ENCODE measurements around the gene UBE2S. TPM values are rescaled to one million over a fixed set of nuclear protein-coding genes. Genes with fewer than 3 reads are reported as not detected.

The UBE2S gene
- polyA plus RNA-seq, 1 donor from 2014 or later: 119 TPM

GRCh38 chr19:55441319-55441691, 33.7 kb upstream of the UBE2S start:
- Histone ChIP-seq H3K27me3 (ENCODE audit: insufficient read depth, low read depth, low read length) (peaks cover 68% of the 10 kb centered on the region), H3K4me2 (ENCODE audit: low read length) (no peak overlapping the region), H4K20me1 (ENCODE audit: insufficient read depth) (peaks cover 6% of the 10 kb centered on the region), H3K4me3 (ENCODE audit: low read length) (peak overlapping the region; percentile 12), H3K9me2 (ENCODE audit: insufficient read depth, low read length) (no peaks in the 10 kb centered on the region), H3K79me2 (replicated peaks; ENCODE audit: insufficient read depth, low read length) (no peaks in the 10 kb centered on the region), H3K36me3 (ENCODE audit: insufficient read depth, low read length) (no peaks in the 10 kb centered on the region), H2AFZ (ENCODE audit: low read depth, low read length) (no peak overlapping the region), H3K9me3 (ENCODE audit: low read length) (no peaks in the 10 kb centered on the region), H3K27ac (ENCODE audit: low read length) (no peak overlapping the region), H3F3A (ENCODE audit: insufficient read depth, low read length, poor library complexity, severe bottlenecking) (no peaks in the 10 kb centered on the region), H3K9ac (ENCODE audit: low read length) (no peak overlapping the region)
- TF ChIP-seq RAD21 (conservative IDR thresholded peaks at IDR 0.05): no peak
- TF ChIP-seq MXI1 (conservative IDR thresholded peaks at IDR 0.05; ENCODE audit: poor library complexity, severe bottlenecking): no peak
- no peak for TF ChIP-seq REST (IDR thresholded peaks at IDR 0.05; ENCODE audit: borderline replicate concordance)
- no peak for TF ChIP-seq SMC3 (conservative IDR thresholded peaks at IDR 0.05; ENCODE audit: poor library complexity)
- TF ChIP-seq POLR2AphosphoS5 (IDR thresholded peaks at IDR 0.05): no peak
- no peak for TF ChIP-seq CTCF (IDR thresholded peaks at IDR 0.05; ENCODE audit: poor library complexity, severe bottlenecking)
- TF ChIP-seq EP300 (conservative IDR thresholded peaks at IDR 0.05; ENCODE audit: poor library complexity, severe bottlenecking): no peak
- no peak for TF ChIP-seq EZH2 (IDR thresholded peaks at IDR 0.05; ENCODE audit: borderline replicate concordance, insufficient read depth, low read length, poor library complexity, severe bottlenecking)
- no peak for TF ChIP-seq TAF1 (IDR thresholded peaks at IDR 0.05; ENCODE audit: low read depth)

GRCh38 chr19:55440411-55441105, 33.0 kb upstream of the UBE2S start:
- peaks cover 68% of the 10 kb centered on the region for H3K27me3 ChIP-seq (ENCODE audit: insufficient read depth, low read depth, low read length)
- no peaks in the 10 kb centered on the region for H3K9me3 ChIP-seq (ENCODE audit: low read length)
- H3K9me2 ChIP-seq (ENCODE audit: insufficient read depth, low read length): no peaks in the 10 kb centered on the region
- H3F3A ChIP-seq (ENCODE audit: insufficient read depth, low read length, poor library complexity, severe bottlenecking): no peaks in the 10 kb centered on the region
- H3K79me2 ChIP-seq (replicated peaks; ENCODE audit: insufficient read depth, low read length): no peaks in the 10 kb centered on the region
- peaks cover 6% of the 10 kb centered on the region for H4K20me1 ChIP-seq (ENCODE audit: insufficient read depth)
- no peak overlapping the region for H2AFZ ChIP-seq (ENCODE audit: low read depth, low read length)
- H3K4me2 ChIP-seq (ENCODE audit: low read length): no peak overlapping the region
- no peak overlapping the region for H3K27ac ChIP-seq (ENCODE audit: low read length)
- H3K9ac ChIP-seq (ENCODE audit: low read length): no peak overlapping the region
- TF ChIP-seq EP300 (conservative IDR thresholded peaks at IDR 0.05; ENCODE audit: poor library complexity, severe bottlenecking) (no peak), MXI1 (conservative IDR thresholded peaks at IDR 0.05; ENCODE audit: poor library complexity, severe bottlenecking) (no peak), RAD21 (conservative IDR thresholded peaks at IDR 0.05) (no peak), CTCF (IDR thresholded peaks at IDR 0.05; ENCODE audit: poor library complexity, severe bottlenecking) (no peak)
- no peak overlapping the region for H3K4me3 ChIP-seq (ENCODE audit: low read length)
- H3K36me3 ChIP-seq (ENCODE audit: insufficient read depth, low read length): no peaks in the 10 kb centered on the region
